UCSD-AML1 (cell line): Measurements from ENCODE around the gene DCAF15.

Experiments
- DNase-seq: peaks from one replicate; lab custom pipeline; 2025; ENCODE audit not compliant: unreplicated experiment; lab: John Stamatoyannopoulos, UW

Gene DCAF15

GRCh38 chr19:13930402-13930801, 21.9 kb upstream of the DCAF15 start:
- no peak for DNase-seq

DNA sequence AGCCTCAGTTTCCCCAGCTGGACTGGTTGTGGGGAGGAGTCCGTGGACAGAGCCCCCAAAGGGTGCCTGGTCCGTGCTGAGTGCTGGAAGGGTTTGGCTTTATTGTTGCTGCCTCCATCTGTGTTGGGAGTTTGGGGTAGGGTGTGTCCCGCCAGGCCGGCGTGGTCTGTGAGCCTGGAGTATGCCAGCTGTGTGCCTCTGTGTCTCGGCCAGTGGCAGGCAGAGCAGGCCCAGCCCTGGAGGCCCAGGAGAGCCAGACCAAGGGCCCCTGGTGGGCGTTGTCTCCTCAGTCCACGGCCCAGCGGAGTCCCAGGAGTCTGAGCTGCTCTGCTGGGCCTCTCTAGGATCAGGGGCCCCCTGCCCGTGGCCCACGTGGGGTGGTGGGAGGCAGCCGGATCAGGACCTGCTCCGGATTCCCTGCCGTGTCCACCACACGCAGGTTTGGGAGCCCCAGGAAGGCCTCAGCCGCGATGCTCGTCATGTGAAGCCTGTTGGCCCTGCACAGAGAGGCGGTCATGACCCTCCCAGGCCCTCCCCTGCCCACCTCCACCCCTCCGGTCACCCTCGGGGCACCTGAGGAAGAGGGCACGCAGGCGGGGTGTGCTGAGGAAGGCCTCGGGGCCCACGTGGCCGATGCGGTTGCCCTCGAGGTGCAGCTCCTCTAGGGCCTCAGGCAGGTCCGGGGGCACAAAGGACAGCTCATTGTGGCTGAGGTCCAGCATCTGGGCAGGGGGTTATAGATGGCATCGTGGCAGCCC, 20.7 kb upstream of the DCAF15 start:
- no peak for DNase-seq

DNA sequence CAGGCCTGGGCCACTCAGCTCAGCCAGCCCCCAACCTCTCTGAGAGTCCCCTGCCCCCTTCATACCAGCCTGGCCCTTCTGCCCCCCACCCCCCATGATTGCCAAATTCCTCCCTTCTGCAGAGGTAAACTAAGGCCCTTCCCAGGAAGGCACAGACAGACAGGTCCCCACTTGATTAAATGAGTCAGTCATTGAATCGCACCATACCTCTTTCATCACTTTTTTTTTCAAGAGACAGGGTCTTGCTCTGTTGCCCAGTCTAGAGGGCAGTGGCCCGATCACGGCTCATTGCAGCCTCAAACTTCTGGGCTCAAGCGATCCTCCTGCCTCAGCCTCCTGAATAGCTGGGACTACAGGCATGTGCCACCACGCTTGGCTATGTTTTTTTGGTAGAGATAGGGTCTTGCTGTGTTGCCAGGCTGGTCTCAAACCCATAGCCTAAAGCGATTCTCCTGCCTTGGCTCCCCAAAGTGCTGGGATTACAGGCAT, 20.1 kb upstream of the DCAF15 start:
- DNase-seq, result no peak

DNA sequence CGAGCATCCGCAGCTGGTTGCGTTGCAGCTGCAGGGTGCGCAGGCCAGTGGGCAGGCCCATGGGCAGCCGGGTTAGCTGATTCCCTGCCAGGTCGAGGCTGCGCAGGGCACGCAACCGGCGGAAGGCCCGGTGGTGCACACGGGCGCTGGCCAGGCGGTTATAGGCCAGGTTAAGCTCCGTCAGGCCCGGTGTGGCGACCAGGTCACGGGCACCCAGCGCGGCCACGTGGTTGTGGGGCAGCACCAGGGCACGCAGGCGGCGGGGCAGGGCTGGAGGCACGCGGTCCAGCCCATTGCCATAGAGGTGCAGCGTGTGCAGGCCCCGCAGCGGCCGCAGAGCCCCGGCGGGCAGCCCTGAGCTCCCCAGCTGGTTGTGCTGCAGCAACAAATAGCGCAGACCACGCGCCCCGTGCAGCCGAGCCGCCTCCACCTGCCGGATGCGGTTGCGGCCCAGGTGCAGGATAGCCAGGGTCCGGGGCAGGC, 19.4 kb upstream of the DCAF15 start:
- DNase-seq, result no peak

- no peak for DNase-seq
Measured at GRCh38 chr19:13934785-13935109, 17.6 kb upstream of the DCAF15 start.

GRCh38 chr19:13935765-13936510, 16.4 kb upstream of the DCAF15 start:
- peak; percentile 83 for DNase-seq

- DNase-seq, result no peak
Measured at GRCh38 chr19:13937479-13938300, 14.6 kb upstream of the DCAF15 start.

GRCh38 chr19:13938301-13939064, 13.8 kb upstream of the DCAF15 start, which contains the start of gene PODNL1:
TSS of gene PODNL1 (minus strand) at chr19:13938417. CDS start at chr19:13938181, 236 bp downstream.
- DNase-seq, result peak; percentile 24

DNA sequence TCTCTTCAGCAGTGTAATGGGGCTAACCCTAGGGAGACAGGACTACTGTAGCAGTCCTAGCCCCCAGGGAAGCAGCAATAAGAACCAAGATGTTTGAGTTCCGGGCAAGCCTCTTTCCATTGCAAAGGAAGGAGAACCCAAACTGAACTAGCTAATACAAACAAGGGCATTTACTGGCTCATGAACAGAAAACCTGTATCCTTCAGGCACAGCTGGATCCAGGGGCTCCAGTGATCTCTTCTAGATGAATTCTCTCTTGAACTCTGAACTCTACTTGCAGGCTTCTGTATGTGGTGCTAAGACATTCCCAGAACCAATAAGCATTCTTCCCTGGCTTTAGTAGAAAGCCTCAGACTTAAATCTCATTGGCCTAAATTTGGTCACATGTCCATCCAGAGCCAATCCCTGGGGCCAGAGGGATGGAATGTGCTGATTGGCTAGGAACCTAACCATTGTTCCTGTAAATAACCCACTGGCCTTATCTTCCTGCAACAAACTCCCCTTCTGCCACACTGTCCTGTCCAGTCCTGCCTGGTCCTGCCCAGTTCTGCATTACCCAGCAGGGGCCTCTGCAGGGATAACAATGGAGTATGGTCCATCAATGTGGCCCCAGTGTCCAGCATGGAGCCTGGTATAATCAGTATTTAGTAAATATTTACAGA, 10.2 kb upstream of the DCAF15 start:
- no peak for DNase-seq

DNA sequence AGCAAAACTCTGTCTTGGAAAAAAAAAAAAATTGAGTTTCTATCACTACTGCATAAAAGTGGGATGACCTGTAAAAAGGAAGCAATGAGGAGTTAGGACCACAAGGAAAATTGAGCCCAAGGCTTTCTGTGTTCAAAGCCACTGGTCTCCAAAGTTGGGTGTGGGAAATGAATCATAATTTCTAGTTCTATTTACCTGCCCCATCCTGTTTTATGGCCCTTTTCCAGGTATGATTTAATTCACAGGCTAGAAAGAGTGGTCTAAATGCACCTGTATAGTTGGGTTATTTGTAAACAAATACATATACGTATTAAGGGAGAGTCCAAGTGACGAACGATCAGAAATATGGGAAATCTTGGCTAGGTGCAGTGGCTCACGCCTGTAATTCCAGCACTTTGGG, 5.9 kb upstream of the DCAF15 start:
- no peak for DNase-seq

GRCh38 chr19:13951043-13951442, 1.3 kb upstream of the DCAF15 start:
- no peak for DNase-seq

- DNase-seq, result no peak
Measured at GRCh38 chr19:13951799-13952153, 533 bp upstream of the DCAF15 start.

DNA sequence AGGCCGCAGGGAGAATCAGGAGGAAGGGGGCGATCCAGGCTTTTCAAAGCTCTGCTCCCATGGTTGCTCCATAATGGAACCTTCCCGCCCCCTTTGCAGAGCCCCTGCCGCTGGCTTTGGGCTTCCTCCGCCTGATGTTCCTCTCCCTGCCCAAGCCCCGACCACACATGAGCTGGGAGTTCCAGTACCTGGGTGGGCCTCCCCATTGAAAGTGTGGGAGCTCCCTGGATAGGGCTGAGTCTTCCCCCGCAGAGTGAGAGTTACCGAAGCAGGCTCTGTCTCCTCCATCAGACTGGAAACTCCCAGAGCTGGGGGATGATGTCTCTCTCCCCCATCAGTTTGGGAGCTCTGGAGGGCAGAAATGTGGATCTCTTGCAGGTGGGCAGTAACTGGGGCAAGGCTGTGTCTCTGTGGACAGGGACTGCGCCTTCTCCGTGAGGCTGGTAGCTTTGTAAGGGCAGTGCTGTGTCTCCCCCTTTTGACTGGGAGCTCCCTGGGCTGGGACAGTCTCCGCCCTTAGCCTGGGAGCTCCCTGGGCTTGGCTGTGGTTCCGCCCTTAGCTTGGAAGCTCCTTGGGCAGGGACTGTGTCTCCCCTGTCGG, 722 bp downstream of the DCAF15 start:
- peak; percentile 45 for DNase-seq

GRCh38 chr19:13954185-13954584, 1.9 kb downstream of the DCAF15 start:
- DNase-seq, result no peak

- no peak for DNase-seq
Measured at GRCh38 chr19:13955662-13956364, 3.5 kb downstream of the DCAF15 start.

GRCh38 chr19:13956365-13956744, 4.0 kb downstream of the DCAF15 start:
- no peak for DNase-seq

DNA sequence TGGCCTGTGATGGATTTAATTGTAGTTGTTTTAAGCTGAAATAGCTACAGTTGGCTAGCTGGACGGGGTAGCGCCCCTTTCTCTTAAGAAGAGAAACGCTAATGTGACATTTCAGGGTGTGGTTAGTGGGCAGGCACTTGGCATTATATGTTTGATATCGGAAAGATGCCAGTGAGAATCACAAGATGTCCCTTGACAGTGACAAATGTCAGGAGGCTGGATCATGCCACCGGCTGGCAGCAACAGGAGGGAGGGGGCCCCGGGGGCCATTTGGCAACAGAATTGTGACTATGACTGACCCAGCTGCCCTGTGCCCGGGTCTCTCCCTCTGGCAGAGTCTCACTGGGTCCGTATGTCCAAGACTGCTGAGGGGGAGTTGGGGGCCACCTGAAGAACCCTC, 4.7 kb downstream of the DCAF15 start:
- DNase-seq, result no peak

GRCh38 chr19:13958043-13958442, 5.7 kb downstream of the DCAF15 start:
- no peak for DNase-seq
